ENCODE results near the gene CALHM4.

Gene CALHM4

DNA sequence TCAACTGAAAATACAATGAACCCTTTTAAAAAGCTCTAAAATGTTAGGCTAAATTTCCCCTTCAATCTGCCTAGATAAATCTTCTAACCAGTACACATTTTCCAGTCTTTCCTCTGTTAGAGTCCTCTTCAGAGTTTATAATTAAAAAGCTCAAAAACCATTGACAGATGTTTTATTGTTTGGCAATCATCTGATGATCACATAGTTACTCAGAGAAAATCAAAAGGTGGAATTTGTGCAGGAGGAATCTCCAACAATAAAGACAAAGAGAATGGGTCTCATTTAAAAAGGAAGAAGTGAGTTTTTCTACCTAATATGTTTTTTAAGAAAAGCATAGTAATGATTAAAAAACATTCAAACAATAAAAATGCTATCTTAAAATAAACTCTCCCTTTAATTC, 11.1 kb upstream of the CALHM4 start:
- DNase-seq (ENCODE audit: low read depth): no peak

DNA sequence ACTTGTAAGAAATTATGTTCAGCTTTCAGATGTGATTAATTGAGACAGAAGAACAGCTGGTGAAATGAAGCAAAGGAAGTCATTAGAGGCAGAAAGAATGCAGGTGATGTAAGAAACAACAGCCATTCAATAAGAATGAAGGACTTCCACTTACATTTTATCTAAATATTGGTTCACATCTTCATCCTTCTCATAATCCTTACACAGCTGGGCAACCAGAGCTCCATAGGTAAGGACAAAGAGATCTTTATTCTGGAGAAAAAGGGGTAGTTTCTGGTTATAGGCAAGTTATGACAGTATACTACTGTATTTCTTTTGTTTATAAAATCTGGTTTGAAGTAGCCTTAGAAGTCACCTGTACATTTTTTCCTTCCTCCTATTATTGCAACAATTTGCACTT, 10.4 kb upstream of the CALHM4 start:
- no peak for DNase-seq (ENCODE audit: low read depth)

DNA sequence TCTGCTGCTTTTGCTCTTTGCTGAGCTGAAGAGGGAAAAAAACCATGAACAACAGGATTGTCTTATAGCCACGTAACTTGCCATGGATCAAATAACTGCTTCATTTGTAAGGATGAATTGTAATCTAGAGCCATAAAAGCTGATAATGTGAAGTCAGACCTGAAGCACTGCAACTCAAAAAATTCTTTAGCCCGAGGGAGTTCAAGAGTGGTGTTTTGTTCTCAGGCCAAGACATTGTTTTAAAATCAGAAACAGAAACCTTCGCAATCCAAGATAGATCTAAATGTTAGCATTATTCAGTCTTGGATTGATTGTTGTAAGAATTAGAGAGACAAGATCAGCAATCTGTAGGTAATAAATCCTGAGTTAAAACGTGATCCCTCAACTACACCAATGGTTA, 7.9 kb upstream of the CALHM4 start, which contains the start of gene TRAPPC3L:
TRAPPC3L (minus strand) TSS at position 34 of the 400 bp plus-strand sequence. CDS start 170 bp downstream, outside the sequence.
- DNase-seq (ENCODE audit: low read depth): no peak

DNA sequence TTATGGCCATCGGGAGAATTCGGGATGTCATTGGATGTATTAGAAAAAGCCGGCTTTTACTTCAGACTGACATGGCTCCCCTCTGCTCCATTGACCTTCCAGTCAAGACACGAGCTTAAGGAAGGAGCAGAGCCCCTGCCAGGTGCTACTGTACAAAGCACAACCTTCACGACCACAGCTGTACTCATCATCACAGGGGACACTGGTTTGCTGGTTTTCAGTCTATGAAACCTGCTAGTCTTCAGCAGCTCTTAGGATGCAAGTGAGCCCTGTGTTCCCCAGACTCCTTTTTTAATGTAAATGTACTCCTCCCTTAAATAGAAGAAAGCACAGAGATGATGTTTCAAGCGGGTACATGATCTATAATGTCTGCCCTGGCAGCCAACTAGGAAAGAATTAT, 6.2 kb upstream of the CALHM4 start:
- no peak for DNase-seq (ENCODE audit: low read depth)

DNA sequence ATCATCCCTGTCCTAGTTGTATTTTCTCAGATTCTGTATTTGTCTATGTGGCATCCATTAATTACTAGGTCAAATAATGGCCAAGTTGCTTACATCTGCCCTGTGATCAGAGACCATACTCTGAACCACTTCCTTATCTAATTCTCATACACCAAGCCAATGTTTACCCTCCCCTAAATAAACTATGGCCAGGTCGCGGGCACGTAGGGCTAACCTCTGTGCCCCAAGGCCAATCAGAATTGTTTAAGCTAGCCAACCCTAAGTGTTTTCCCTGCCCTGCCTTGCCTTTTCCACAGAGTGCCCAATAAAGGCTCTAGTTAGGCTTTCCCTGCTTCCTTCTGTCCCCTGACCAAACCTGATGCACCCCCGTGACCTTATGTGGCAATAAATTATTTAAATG, 2.8 kb upstream of the CALHM4 start:
- DNase-seq (ENCODE audit: low read depth): no peak

DNA sequence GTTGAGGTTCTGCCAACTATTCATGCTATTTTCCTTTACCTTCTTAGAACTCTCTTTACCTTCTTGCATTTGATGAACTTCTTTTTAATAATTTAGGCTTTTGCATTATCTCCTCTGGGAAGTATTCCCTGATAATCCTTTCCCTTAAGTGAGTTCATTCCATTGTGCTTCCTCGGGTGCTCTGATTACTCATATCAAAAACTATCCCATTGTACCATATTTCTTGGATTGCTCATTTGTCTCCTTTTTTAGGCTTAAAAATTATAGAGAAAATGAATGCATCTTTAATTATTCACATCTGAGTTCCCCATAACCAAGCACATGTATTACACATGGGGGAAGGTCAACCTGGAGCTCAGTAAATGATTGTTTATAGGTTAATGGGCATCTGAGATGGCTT, 2.5 kb downstream of the CALHM4 start:
- no peak for DNase-seq (ENCODE audit: low read depth)

DNA sequence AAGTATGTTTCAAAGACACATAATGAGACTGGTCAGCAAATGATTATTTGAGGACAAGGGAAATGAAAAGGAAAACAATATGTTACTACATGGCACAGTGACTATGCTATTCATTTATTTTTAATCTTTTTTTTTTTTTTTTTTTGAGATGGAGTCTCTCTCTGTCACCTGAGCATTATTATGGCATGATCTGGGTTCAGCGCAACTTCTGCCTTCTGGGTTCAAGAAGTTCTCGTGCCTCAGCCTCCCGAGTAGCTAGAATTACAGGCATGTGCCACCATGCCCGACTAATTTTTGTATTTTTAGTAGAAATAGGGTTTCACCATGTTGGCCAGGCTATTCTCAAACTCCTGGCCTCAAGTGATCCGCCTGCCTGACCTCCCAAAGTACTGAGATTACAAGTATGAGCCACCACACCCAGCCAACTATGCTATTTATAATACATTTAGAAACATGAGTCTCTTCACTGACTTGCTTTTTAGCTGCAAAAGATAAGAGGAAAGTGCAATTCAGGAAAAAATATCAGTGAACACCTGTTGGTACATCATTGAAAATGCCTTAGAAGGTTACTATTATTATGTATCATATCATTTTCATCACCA, 3.4 kb downstream of the CALHM4 start:
- no peak for DNase-seq (ENCODE audit: low read depth)

DNA sequence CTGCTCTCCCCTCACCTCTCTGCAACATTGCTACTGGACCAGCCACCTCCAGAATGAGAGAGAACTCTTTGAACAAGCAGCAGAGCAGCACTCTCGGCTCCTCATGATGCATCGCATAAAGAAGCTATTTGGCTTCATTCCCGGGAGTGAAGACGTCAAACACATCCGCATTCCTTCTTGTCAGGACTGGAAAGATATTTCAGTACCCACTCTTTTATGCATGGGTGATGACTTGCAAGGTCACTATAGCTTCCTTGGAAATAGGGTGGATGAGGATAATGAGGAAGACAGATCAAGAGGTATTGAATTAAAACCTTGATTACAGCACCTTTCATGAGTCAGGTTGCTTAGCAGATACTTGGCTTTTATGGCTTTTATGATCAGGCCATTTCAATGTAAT, 4.3 kb downstream of the CALHM4 start:
- no peak for DNase-seq (ENCODE audit: low read depth)

DNA sequence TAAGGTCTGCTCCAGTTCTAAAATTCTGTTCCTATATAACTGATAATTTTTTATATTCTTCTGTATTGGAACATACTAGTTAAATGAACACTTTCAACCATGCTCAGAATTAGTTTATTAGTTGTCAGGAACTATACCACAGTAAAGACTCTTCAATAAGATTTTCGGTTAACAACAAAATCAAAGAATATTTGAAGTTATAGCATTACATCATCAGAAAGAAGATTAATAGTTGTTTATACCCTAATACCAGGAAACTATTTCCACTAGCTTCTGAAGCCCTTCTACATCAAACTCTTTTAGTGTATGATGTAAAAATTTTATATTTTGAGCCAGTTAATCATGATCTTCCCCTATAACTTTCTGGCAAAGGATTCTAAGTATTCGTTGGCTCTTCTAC, 6.6 kb downstream of the CALHM4 start:
- no peak for DNase-seq (ENCODE audit: low read depth)

DNA sequence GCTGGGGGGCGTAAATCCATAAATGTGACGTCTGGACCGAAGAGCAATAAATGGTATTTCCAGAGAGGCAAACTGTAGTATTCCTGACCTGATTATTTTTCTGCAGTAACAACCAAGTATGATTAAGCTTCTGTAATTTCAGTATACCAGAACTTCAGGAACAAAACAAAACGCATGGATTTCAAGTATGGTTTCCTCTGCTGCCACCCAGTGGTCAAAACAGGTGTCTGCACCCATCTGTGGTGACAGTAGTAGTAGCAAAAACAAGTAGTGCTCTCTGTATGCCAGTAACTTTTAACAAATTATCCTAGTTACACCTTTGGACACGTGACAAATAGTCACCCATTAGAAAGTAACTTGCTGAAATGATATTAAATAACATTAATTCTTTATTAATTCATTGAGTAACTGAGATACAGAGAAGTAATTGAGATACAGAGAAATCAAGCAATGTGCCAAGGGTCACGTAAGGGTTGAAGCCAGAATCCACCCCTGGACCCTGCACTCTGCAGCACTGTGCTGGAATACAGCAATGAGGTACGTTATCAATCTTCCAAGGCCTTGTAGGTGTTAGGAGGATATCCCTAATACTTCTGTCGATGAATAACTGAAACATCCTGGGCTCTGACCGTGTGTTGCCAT, 7.9 kb downstream of the CALHM4 start:
- DNase-seq (ENCODE audit: low read depth): peak; percentile 42

DNA sequence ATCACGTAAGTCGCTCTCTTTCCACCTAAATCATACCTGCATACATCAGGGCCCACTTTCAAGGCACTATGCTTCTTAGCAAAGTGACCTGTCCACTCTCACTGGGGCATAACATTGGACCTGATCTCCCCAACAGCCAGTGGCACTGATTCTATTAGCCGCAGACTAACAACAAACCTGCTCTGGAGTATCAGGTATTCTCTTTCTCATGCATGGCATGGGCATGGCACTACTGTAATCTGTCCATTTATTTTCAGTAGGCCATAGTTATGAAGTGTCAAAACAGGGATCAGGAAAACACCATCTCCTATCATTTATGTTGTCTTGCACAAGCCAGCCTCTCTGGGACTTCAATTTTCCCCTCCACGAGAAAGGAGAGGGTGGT, 8.5 kb downstream of the CALHM4 start:
- DNase-seq (ENCODE audit: low read depth): no peak

DNA sequence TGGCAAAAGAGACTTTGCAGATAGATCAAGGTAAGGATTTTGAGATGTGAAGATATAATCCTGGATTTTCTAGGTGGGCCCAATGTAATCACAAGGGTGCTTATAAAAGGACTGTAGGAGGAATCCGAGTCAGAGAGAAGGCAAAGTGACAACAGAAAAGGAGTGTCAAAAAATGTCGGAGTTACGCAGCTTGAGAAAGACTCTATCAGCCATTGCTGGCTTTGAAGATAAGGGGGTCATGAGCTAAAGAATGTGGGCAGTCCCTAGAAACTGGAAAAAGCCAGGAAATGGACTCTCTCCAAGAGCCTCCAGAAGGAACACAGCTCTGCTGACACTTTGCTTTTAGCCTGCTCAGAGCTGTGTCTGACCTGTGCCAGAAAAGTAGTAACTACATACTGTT, 9.1 kb downstream of the CALHM4 start:
- no peak for DNase-seq (ENCODE audit: low read depth)

DNA sequence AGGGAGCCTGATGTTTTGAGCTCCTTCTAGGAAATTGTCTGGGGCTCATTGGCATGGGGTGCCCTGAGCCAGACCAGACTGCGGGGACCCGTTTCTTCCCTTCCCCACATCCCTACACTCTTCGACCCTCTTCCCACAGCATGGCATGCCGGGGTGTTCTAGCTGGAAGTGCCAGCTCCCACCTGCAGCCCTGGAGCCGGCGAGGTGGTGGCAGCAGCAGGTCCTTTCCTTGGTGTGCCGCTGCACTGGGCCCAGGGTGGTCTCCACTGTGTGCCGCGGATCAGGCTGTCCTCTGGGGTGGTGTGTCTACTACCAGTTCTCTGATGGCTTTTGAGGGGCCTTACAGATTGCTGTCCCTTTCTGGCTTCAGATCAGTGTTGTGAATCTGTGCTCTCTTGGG, 10.3 kb downstream of the CALHM4 start:
- DNase-seq (ENCODE audit: low read depth): no peak

DNA sequence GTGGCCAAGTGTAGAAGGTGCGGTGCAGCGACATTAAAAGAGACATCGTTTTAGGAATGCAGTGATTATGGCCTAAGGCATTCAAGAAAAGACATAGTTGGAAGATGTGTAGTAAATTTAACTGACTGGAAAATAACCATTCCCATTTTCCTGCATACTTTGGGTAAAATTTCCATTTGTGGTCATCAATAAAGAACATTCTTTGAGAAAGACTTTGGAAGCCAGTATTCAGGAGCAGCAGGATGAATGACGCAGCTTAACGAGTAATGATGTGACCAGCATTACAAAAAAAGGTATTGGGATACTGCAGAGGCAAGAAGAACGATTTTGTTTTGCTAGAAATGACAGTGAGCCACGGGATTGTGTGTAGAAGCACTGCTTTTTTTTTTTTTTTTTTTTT, 10.8 kb downstream of the CALHM4 start:
- no peak for DNase-seq (ENCODE audit: low read depth)

DNA sequence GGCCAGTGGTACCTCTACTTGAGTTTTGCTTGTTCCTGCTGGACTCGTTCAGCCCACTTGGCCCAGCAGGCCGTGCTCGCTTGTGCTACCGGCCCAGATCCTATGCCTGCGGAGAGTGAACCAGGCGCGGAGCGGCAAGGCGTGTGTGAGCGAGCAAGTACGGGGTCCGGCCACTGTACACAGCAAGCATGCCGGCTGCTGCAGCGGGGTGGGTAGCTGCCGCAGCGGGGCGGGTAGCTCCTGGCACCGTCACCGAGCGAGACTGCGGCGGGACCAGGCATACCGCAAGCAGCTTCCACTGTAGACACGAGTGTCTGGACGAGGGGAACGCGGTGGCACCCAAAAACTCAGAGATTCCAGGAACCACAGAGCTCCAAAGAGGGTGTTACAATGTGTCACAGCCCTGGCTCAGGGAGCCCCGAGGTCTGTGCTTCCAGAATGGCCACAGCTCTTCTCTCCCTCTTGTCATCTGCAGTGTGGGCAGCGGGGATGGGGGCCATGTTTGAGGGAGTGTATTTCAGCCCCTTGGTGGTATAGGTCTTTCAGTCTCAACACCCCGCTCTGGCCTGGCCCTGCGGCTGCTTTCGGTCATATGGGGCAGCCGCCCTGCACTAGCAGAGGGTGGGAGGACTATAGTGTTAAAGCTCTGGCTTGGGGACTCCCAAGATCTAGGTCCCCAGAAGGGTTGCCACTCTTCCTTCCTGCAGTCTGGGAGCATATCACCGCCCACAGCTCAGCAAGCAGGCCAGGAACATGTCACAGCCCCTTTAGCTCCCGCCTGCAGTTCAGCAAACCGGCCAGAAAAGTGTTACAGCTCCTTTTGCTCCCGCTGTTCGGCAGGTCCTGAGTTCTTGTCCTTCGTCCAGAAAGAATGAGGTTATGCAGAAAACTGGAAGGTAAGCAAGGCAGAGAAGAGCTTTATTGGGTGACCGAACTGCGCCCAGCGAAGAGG, 11.6 kb downstream of the CALHM4 start:
- DNase-seq (ENCODE audit: low read depth): no peak

DNA sequence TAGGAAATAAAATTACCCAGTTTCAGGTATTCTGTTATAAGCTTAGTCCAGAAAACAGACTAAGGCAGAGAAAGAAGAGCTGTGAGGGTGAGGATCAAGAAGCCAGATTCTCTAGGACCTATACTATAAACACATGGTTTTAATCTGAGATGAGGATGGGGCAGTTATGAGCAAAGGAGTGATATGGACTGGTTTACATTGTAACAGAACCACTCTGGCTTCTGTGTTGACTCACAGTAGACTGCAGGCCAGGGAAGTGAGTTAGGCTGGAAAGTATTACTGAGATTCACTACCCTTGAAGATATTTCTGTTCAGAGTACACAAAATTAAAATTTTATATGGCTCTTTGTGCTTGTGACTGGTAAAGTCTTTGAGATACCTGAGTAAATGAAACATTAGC, 14.6 kb downstream of the CALHM4 start:
- no peak for DNase-seq (ENCODE audit: low read depth)

DNA sequence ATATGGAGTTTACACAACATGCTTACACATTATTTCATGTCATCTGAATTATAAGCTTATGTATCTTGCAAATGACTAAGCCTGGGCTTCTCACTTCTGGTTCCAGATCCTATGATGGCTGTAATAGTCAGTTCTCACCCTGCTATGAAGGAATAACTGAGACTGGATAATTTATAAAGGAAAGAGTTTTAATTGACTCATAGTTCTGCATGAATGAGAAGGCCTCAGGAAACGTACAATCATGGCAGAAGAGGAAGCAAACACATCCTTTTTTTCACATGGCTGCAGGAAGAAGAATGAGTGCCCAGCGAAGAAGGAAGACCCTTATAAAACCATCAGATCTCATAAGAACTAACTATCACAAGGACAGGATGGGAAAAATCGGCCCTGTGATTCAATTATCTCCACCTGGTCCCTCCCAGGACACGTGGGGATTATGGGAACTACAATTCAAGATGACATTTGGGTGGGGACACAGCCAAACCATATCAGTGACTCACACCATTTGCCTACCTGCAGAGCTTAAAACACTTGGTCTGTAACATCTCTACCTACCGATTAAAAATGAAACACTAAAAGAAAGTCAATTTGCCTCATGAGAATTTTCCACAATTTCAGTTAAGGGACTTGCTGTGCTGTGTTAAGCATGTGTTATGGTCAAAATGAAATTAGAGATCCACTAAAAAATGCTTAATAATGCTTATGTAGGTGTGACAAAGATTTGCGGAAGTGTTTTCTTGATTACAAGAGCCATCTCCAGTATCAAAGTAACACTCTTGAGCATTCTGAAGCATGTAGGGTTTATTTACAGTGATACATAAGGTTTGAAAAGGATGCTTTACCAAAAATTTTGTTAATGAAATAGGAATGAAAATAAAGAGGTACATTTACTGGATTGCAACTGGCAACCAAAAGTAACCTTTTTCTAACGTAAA, 15.5 kb downstream of the CALHM4 start:
- no peak for DNase-seq (ENCODE audit: low read depth)

DNA sequence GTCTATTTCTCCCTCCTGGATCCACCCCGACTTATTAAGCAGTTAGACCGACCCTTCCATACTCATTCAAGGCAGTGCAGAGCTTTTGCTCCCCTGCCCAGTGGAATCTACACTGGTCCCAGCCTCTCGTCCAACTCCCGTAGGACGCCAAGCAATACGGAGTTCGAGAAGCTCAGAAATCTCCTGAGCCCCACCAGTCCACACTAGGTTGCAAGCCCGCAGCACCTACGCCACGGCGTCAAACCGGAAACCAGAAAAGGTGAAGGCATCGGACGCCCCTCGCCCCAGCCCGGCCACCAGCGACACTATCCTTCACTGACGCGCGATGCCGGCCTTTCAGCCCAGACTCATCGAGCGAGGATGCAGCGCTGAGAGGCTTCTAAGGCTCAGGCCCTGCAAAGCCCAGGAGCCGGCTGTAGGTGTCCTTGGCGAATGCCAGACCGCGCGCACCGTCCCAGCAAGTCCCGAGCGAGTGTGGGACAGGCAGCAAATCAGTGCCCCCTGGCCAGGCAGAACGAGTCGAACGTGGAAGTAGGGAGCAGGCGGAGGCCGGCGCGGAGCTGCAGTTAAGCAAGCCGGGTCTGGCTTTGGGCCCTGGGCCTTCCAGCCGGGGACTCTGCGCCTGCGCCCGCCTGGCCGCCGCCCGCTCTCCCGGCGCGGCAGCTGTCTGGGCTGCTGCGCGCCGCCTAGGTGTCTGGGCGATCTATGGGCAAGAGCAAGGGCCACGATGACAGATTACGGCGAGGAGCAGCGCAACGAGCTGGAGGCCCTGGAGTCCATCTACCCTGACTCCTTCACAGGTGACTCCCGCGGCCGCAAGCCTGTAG, 17.5 kb downstream of the CALHM4 start, which contains the start of gene RWDD1:
RWDD1 (plus strand) TSS at position 649 of the 827 bp plus-strand sequence; CDS start at position 728, 79 bp downstream.
- peak; percentile 95 for DNase-seq (ENCODE audit: low read depth)

DNA sequence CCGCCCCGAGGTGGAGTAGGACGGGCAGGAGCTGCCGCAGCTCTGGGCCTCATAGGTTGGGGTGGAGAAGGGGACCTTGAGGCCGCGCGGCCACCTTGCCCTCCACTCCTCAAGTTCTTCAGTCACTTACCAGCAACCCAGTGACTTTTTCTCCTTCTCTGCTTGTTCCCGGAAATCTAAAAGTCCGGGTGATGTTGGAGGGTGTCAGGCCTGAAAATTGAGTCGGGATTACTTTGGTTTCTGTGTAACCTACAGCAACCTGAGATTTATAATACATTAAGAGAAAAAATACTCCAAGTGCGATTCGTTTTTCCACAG, 18.1 kb downstream of the CALHM4 start:
- DNase-seq (ENCODE audit: low read depth): no peak

DNA sequence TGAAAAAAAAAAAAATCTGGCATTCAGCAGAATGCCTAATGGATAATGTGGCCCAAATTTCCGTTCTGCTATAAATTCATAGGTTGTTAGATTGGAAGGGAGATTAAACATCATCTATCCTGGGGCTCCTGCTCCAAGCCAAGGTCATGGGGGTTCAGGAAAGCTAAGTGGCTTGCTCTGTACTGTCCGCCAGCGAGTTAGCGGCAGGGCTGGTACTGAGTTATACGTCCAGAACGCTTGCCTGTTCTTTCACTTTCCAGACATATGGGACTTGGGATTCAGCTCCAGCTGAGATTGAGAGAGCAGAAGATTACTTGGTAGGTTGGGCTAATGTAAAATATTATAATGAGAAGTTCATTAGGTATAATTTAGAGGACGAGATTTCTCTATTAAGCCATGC, 18.6 kb downstream of the CALHM4 start:
- DNase-seq (ENCODE audit: low read depth): no peak

DNA sequence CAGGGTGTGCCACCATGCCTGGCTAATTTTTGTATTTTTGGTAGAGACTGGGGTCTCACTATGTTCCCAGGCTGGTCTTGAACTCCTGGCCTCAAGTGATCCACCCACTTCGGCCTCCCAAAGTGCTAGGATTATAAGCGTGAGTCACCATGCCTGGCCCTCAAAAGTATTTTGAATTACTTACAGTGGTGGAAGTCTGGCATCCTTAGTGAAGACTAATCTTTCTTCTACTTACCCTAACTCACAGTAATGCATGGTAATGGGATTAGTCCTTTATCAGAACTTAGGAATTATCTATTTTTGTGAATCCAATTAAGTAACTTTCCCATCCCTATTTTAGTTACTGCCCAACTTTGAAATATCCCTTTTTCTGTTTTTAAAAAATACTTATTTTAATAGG, 21.7 kb downstream of the CALHM4 start:
- DNase-seq (ENCODE audit: low read depth): no peak

Data from stimulated activated CD8-positive, alpha-beta memory T cell treated with anti-CD3 and anti-CD28 coated beads, Interleukin-12 subunit alpha, Interleukin-12 subunit beta, amount 100 ng/mL, for 1 hour (primary cell).